AG04449 (cell line): ENCODE measurements around the gene ARNT2.

Experiments used
- CTCF ChIA-PET: fragments of 350-600 bp; formaldehyde crosslinking; extraction: SDS; loops from one replicate; lab custom pipeline; 2021; ENCODE audit warnings: antibody characterized with exemption; lab: Yijun Ruan, JAX
- POLR2A ChIA-PET: fragments of 400-600, 350-600 bp; formaldehyde crosslinking; extraction: SDS; loops from one replicate; lab custom pipeline; 2020; ENCODE audit warnings: antibody characterized with exemption, inconsistent platforms; lab: Yijun Ruan, JAX
- DNase-seq: peaks from one replicate; pipeline ENCODE4 v3.0.0-alpha.2; 2010; ENCODE audit warnings: low read depth, low spot score
- H3K4me3 ChIP-seq: 2 replicates; pipeline ENCODE4 v1.5.1; 2011; ENCODE audit warnings: low read depth, mild to moderate bottlenecking, control low read depth, low read length
- CTCF ChIP-seq: IDR thresholded peaks from one replicate; pipeline ENCODE4 v1.5.1; 2011; ENCODE audit warnings: mild to moderate bottlenecking, moderate library complexity, low read length, control low read depth, inconsistent platforms; ENCODE audit not compliant: insufficient read depth; ENCODE audit errors: missing control alignments

ARNT2 gene

DNA sequence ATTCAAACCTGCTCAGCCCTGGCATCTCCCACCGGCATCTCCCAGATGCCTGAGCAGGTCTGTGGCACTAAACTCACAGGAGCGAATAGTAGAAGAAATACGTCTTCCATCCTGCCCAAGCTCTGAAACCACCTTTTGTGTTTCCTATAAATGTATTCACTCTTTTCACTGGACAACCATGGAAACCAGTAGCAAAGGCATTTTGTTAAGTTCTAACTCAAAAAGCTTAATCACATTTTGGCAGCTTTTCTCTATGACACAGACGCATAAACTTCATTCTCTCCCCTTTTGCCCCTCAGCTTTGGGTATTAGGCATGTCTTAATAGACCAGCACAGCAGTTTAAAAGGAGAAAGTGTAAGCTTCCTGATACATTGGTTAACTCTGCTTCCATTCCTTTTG lies 24.5 kb upstream of the ARNT2 start:
- DNase-seq, result no peak
- ChIA-PET CTCF (no interaction called here), POLR2A (no interaction called here)
- H3K4me3 ChIP-seq, result no peak overlapping the region
- TF ChIP-seq CTCF, result no peak

- ChIA-PET POLR2A (no interaction called here), CTCF (no interaction called here)
- TF ChIP-seq CTCF, result no peak
- no peak for DNase-seq
- no peak overlapping the region for H3K4me3 ChIP-seq
Measured at GRCh38 chr15:80380154-80380553, 24.0 kb upstream of the ARNT2 start.

DNA sequence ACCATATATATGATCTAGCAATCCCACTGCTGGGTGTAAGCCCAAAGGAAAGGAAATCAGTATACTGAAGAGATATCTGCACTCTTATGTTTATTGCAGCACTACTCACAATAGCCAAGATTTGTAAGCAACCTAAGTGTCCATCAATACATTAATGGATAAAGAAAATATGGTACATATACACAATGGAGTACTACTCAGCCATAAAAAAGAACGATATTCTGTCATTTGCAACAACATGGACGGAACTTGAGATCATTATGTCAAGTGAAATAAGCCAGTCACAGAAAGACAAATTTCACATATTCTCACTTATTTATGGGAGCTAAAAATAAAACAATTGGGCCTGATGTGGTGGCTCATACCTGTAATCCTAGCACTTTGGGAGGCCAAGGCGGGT lies 21.9 kb upstream of the ARNT2 start:
- ChIA-PET POLR2A (no interaction called here), CTCF (no interaction called here)
- no peak overlapping the region for H3K4me3 ChIP-seq
- no peak for TF ChIP-seq CTCF
- no peak for DNase-seq

DNA sequence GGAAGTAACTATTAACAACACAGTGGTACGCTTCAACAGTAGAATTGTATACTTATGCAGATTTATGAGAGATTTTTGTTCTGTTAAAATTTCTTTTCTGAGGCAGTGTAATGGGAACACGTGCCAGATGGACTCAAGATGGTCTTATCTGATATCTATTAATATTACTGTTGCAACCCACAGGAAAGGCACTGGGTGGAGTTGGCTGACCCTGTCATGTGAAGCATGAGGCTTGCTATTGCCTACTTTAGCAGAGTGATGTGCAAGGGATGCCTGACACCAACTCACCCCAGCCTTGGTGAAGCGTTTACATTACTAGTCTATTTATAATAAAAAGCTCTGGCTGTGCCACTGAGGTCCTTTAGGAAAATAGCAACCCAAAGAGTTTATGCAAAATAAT lies 19.8 kb upstream of the ARNT2 start:
- POLR2A ChIA-PET, result no interaction called here
- no peak for TF ChIP-seq CTCF
- no peak for DNase-seq

GRCh38 chr15:80386151-80386550 lies 18.0 kb upstream of the ARNT2 start:
- ChIA-PET CTCF (no interaction called here), POLR2A (no interaction called here)
- no peak overlapping the region for H3K4me3 ChIP-seq
- no peak for DNase-seq
- no peak for TF ChIP-seq CTCF

More for the DNA sequence above, 19.8 kb upstream of the ARNT2 start:
- H3K4me3 ChIP-seq, result no peak overlapping the region
- CTCF ChIA-PET, result no interaction called here

DNA sequence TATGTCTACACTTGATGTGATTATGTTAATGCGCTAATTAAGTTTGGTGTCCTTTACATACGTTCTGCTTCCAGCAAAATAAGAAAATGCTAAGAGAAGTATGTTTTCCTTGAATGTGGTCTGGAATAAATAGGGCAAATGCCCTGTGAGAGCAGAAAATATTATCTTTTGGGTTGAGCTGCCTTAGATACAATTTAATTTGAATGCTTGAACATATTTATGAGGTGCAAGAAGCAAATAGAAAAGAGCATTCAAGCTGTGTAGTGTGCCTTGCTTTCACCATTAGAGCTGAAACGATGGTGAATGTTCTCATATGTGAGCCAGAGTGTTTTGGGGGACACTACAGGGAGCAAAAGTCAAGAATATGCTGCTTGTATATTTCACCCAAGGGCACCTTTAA lies 15.9 kb upstream of the ARNT2 start:
- POLR2A ChIA-PET, result interaction anchor here (0.6 kb wide), 1 partner anchor 264 kb away, joined by 5 read pairs; no protein-coding TSS in a partner anchor
- CTCF ChIA-PET, result no interaction called here
- H3K4me3 ChIP-seq, result no peak overlapping the region
- TF ChIP-seq CTCF, result no peak
- DNase-seq, result no peak
